Mesenchymal stem cell (in vitro differentiated cells and primary cell): ENCODE results near the gene C4orf50.

Experiments used
- DNase-seq: peaks from one replicate; pipeline ENCODE4 v3.0.0-alpha.2; 2013
- H2AFZ ChIP-seq: one replicate; pipeline ENCODE4 v1.6.1; 2013; ENCODE audit warnings: low read depth, mild to moderate bottlenecking, control low read depth, inconsistent platforms, low read length, moderate library complexity
- H2AK5ac ChIP-seq: 2 replicates; pipeline ENCODE4 v1.6.1; 2013; ENCODE audit warnings: low read length, moderate library complexity, mild to moderate bottlenecking, inconsistent platforms; ENCODE audit not compliant: severe bottlenecking
- H2BK120ac ChIP-seq: one replicate; pipeline ENCODE4 v1.6.1; 2013; ENCODE audit warnings: low read depth, mild to moderate bottlenecking, inconsistent platforms, low read length, moderate library complexity
- H2BK12ac ChIP-seq, 2 experiments: one replicate each; pipeline ENCODE4 v1.6.1; 2013; ENCODE audit warnings: inconsistent platforms in 2 of 2, low read length in 2 of 2, mild to moderate bottlenecking in 2 of 2, moderate library complexity in 2 of 2, control low read depth in 1 of 2
- H2BK15ac ChIP-seq: one replicate; pipeline ENCODE4 v1.6.1; 2013; ENCODE audit warnings: mild to moderate bottlenecking, low read depth, inconsistent platforms; ENCODE audit not compliant: poor library complexity, severe bottlenecking
- H2BK5ac ChIP-seq: 2 replicates; pipeline ENCODE4 v1.6.1; 2013; ENCODE audit warnings: low read depth, mild to moderate bottlenecking, low read length, control low read depth, inconsistent platforms; ENCODE audit not compliant: poor library complexity, severe bottlenecking
- H3K14ac ChIP-seq, 2 experiments: one replicate each; pipeline ENCODE4 v1.6.1; 2013; ENCODE audit warnings: inconsistent platforms in 2 of 2, low read length in 2 of 2, control low read depth in 1 of 2, mild to moderate bottlenecking in 1 of 2, moderate library complexity in 1 of 2
- H3K18ac ChIP-seq, 2 experiments: one replicate each; pipeline ENCODE4 v1.6.1; 2013; ENCODE audit warnings: inconsistent platforms in 2 of 2, low read length in 2 of 2, control low read depth in 1 of 2, low read depth in 1 of 2, mild to moderate bottlenecking in 1 of 2
- H3K23ac ChIP-seq, 2 experiments: one replicate each; pipeline ENCODE4 v1.6.1; 2013; ENCODE audit warnings: inconsistent platforms in 2 of 2, low read length in 2 of 2, mild to moderate bottlenecking in 2 of 2, moderate library complexity in 2 of 2, control low read depth in 1 of 2
- H3K27ac ChIP-seq: 2 replicates; pipeline ENCODE4 v1.5.1; 2013; ENCODE audit warnings: mild to moderate bottlenecking, moderate library complexity, low read length, control low read depth, inconsistent platforms; ENCODE audit not compliant: poor library complexity, severe bottlenecking
- H3K27me3 ChIP-seq, 2 experiments: 2 replicates each; pipeline versions ENCODE4 v1.6.1 to v1.7.0; 2013; ENCODE audit warnings: low read length in 2 of 2, mild to moderate bottlenecking in 2 of 2, moderate library complexity in 2 of 2, control low read depth in 1 of 2, inconsistent platforms in 1 of 2; ENCODE audit not compliant: control insufficient read depth in 1 of 2, insufficient read depth in 1 of 2
- H3K36me3 ChIP-seq, 2 experiments: 2 replicates each; pipeline versions ENCODE4 v1.6.1 to v1.7.0; 2013; ENCODE audit warnings: low read length in 2 of 2, control low read depth in 1 of 2, inconsistent platforms in 1 of 2, low read depth in 1 of 2, mild to moderate bottlenecking in 1 of 2; ENCODE audit not compliant: insufficient read depth in 2 of 2, control insufficient read depth in 1 of 2
- H3K4ac ChIP-seq, 2 experiments: one replicate each; pipeline ENCODE4 v1.6.1; 2013; ENCODE audit warnings: inconsistent platforms in 2 of 2, low read length in 2 of 2, mild to moderate bottlenecking in 2 of 2, moderate library complexity in 2 of 2, control low read depth in 1 of 2, low read depth in 1 of 2
- H3K4me1 ChIP-seq: 2 replicates; pipeline ENCODE4 v1.6.1; 2013; ENCODE audit warnings: low read depth, low read length, control low read depth; ENCODE audit not compliant: control insufficient read depth, insufficient read depth
- H3K4me2 ChIP-seq: 2 replicates; pipeline ENCODE4 v1.6.1; 2013; ENCODE audit warnings: low read length, mild to moderate bottlenecking, inconsistent platforms; ENCODE audit not compliant: poor library complexity, severe bottlenecking
- H3K4me3 ChIP-seq, 2 experiments: 2 replicates each; pipeline versions ENCODE4 v1.5.1 to v1.7.0; 2013; ENCODE audit warnings: low read length in 2 of 2, mild to moderate bottlenecking in 2 of 2, control low read depth in 1 of 2, low read depth in 1 of 2; ENCODE audit not compliant: insufficient read depth in 1 of 2
- H3K79me1 ChIP-seq: replicated peaks from 2 replicates; pipeline ENCODE4 v1.6.1; 2013; ENCODE audit warnings: mild to moderate bottlenecking, control low read depth, low read length, inconsistent platforms; ENCODE audit not compliant: poor library complexity, severe bottlenecking
- H3K9ac ChIP-seq: 2 replicates; pipeline ENCODE4 v1.7.0; 2013; ENCODE audit warnings: mild to moderate bottlenecking, low read length, moderate library complexity
- H3K9me3 ChIP-seq: 2 replicates; pipeline ENCODE4 v1.7.0; 2013; ENCODE audit warnings: mild to moderate bottlenecking, low read length; ENCODE audit not compliant: control insufficient read depth
- H4K8ac ChIP-seq: one replicate; pipeline ENCODE4 v1.6.1; 2013; ENCODE audit warnings: inconsistent platforms, mild to moderate bottlenecking, low read length, moderate library complexity
- H4K91ac ChIP-seq: one replicate; pipeline ENCODE4 v1.6.1; 2013; ENCODE audit warnings: mild to moderate bottlenecking, low read length, inconsistent platforms
- WGBS: methylation state at CpG from one replicate; pipeline ENCODE4 v1.1.7; 2013; ENCODE audit warnings: mixed read lengths; 5-methylcytosine and 5-hydroxymethylcytosine counted together

The C4orf50 gene

GRCh38 chr4:5878359-5878758 is 139.9 kb downstream of the C4orf50 start:
- H3K4me2 ChIP-seq, result no peak overlapping the region

GRCh38 chr4:5877392-5877791 is 140.8 kb downstream of the C4orf50 start:
- no peak overlapping the region for H2BK120ac ChIP-seq
- no peaks in the 10 kb centered on the region for H3K79me1 ChIP-seq
- no peak overlapping the region for H3K4me2 ChIP-seq
- no peak overlapping the region for H3K14ac ChIP-seq
- H3K9me3 ChIP-seq, result peaks cover 7% of the 10 kb centered on the region
- H3K4ac ChIP-seq, result no peak overlapping the region
- no peak overlapping the region for H3K18ac ChIP-seq
- no peaks in the 10 kb centered on the region for H3K36me3 ChIP-seq
- H2AFZ ChIP-seq, result no peak overlapping the region
- 84% methylated on average over 9 of the region's 9 CpGs for WGBS
- DNase-seq, result no peak
- no peak overlapping the region for H3K9ac ChIP-seq
- no peak overlapping the region for H2AK5ac ChIP-seq
- H2BK12ac ChIP-seq, result no peak overlapping the region
- H3K4me1 ChIP-seq, result no peaks in the 10 kb centered on the region
- no peak overlapping the region for H3K27ac ChIP-seq
- H2BK15ac ChIP-seq, result no peak overlapping the region
- no peak overlapping the region for H3K23ac ChIP-seq
- H3K4me3 ChIP-seq, result no peak overlapping the region
- no peak overlapping the region for H4K91ac ChIP-seq
- H3K27me3 ChIP-seq, result peaks cover 35 to 73% of the 10 kb centered on the region in 2 experiments
- H2BK5ac ChIP-seq, result no peak overlapping the region
- no peak overlapping the region for H4K8ac ChIP-seq

More at GRCh38 chr4:5878359-5878758, 139.9 kb downstream of the C4orf50 start:
- H3K4ac ChIP-seq, result no peak overlapping the region
- H2BK120ac ChIP-seq, result no peak overlapping the region
- H3K18ac ChIP-seq, result no peak overlapping the region
- no peaks in the 10 kb centered on the region for H3K79me1 ChIP-seq
- no peak overlapping the region for H2BK5ac ChIP-seq
- H3K23ac ChIP-seq, result no peak overlapping the region
- H3K36me3 ChIP-seq, result no peaks in the 10 kb centered on the region
- H3K4me3 ChIP-seq, result no peak overlapping the region
- no peak overlapping the region for H3K9ac ChIP-seq
- no peak overlapping the region for H2BK15ac ChIP-seq
- H3K27me3 ChIP-seq, result peaks cover 40 to 69% of the 10 kb centered on the region in 2 experiments
- H4K8ac ChIP-seq, result no peak overlapping the region
- H2AFZ ChIP-seq, result no peak overlapping the region
- 87% methylated on average over 6 of the region's 6 CpGs for WGBS
- no peaks in the 10 kb centered on the region for H3K4me1 ChIP-seq
- DNase-seq, result no peak
- H4K91ac ChIP-seq, result no peak overlapping the region
- H3K9me3 ChIP-seq, result peaks cover 7% of the 10 kb centered on the region
- H3K27ac ChIP-seq, result no peak overlapping the region
- H2AK5ac ChIP-seq, result no peak overlapping the region
- no peak overlapping the region for H3K14ac ChIP-seq
- H2BK12ac ChIP-seq, result no peak overlapping the region

GRCh38 chr4:5874811-5875449 is 143.3 kb downstream of the C4orf50 start:
- 46% methylated on average over 6 of the region's 6 CpGs for WGBS
- H3K4me2 ChIP-seq, result no peak overlapping the region

GRCh38 chr4:5870701-5871100 is 147.5 kb downstream of the C4orf50 start:
- Histone ChIP-seq H3K18ac (no peak overlapping the region), H3K79me1 (no peaks in the 10 kb centered on the region), H2BK15ac (no peak overlapping the region), H3K4me3 (no peak overlapping the region), H2AK5ac (no peak overlapping the region), H2BK5ac (no peak overlapping the region), H3K27me3 (peaks cover 31 to 58% of the 10 kb centered on the region in 2 experiments), H4K91ac (no peak overlapping the region), H2BK12ac (no peak overlapping the region), H4K8ac (no peak overlapping the region), H3K4me2 (no peak overlapping the region), H3K4ac (no peak overlapping the region), H2BK120ac (no peak overlapping the region), H2AFZ (no peak overlapping the region), H3K36me3 (no peaks in the 10 kb centered on the region), H3K9me3 (no peaks in the 10 kb centered on the region), H3K23ac (no peak overlapping the region), H3K9ac (no peak overlapping the region), H3K14ac (no peak overlapping the region), H3K27ac (no peak overlapping the region), H3K4me1 (no peaks in the 10 kb centered on the region)
- 90% methylated on average over 13 of the region's 13 CpGs for WGBS
- DNase-seq, result no peak

More at GRCh38 chr4:5874811-5875449, 143.3 kb downstream of the C4orf50 start:
- Histone ChIP-seq H3K9ac (no peak overlapping the region), H3K14ac (no peak overlapping the region), H3K36me3 (no peaks in the 10 kb centered on the region), H2AK5ac (no peak overlapping the region), H2AFZ (no peak overlapping the region), H3K18ac (no peak overlapping the region), H2BK5ac (no peak overlapping the region), H3K4me1 (no peaks in the 10 kb centered on the region), H2BK15ac (no peak overlapping the region), H3K27ac (no peak overlapping the region), H3K4me3 (no peak overlapping the region), H4K8ac (no peak overlapping the region), H3K27me3 (peaks cover 25 to 65% of the 10 kb centered on the region in 2 experiments), H3K4ac (no peak overlapping the region), H4K91ac (no peak overlapping the region), H2BK120ac (no peak overlapping the region), H3K79me1 (no peaks in the 10 kb centered on the region), H3K23ac (no peak overlapping the region), H3K9me3 (no peaks in the 10 kb centered on the region), H2BK12ac (no peak overlapping the region)
- DNase-seq, result no peak
